ENCODE results near the gene SPDYE2B. TPM values are rescaled to one million over a fixed set of nuclear protein-coding genes. Genes with fewer than 3 reads are reported as not detected.
"Not testable (repeated sequence)": the region's sequence is repeated elsewhere in the genome, so short reads cannot be mapped to it uniquely, and the experiment has no call there.

The SPDYE2B gene
- total RNA-seq, 1 experiment from 2014 or later = not detected

DNA sequence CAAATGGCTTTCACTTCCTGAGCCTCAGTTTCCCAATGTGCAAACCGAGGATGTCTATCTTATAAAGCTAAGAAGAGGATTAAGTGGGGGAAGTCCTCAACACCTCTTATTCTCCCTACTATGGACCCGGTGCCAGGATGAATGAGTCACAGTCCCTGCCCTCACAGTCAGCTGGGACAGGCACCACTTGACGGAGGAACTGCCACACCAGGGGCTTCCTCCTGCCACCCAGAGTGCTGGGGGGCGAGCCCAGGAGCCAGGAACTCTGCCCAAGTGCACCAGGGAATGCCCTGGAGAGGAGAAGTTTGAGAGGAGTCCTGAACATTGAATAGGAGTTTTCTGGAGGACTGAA is 35.8 kb upstream of the SPDYE2B start:
- not testable (repeated sequence) for H3K4me3 Mint-ChIP-seq (ENCODE audit: low read depth, unreplicated experiment); H3K4me1 Mint-ChIP-seq (ENCODE audit: low read depth, unreplicated experiment); H3K9me3 Mint-ChIP-seq (ENCODE audit: low read depth, unreplicated experiment)

DNA sequence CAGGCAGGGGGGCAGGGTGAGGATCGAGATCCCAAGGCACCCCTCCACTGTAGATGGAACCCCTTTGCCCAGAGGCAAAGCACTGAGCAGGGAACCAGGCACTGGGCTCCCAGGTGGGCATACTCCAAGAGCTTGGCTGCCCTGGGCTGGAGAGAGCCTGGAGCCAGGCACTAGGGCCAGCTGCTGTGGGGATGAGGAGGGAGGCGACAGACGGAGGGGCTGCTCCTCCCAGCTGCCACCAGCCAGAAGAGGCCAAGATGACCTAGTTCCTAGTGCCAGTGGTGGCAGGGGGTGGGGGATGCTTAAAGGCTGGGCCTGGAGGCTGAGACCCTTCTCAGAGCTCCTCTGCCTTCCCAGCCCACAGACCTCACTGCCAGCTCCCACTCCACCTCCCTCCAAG is 35.2 kb upstream of the SPDYE2B start:
- intact Hi-C loops (cut with micrococcal nuclease; ENCODE audit: unreplicated experiment); DNase-seq; H3K27me3 Mint-ChIP-seq (ENCODE audit: unreplicated experiment); BruUV-seq (replicated peaks); H3K9me3 Mint-ChIP-seq (ENCODE audit: low read depth, unreplicated experiment); H3K36me3 Mint-ChIP-seq (ENCODE audit: insufficient read depth, unreplicated experiment); H3K4me1 Mint-ChIP-seq (ENCODE audit: low read depth, unreplicated experiment); H3K27ac Mint-ChIP-seq (ENCODE audit: unreplicated experiment); H3K4me3 Mint-ChIP-seq (ENCODE audit: low read depth, unreplicated experiment); CTCF ChIA-PET: not testable (repeated sequence)

More for the DNA sequence above, 35.8 kb upstream of the SPDYE2B start:
- H3K36me3 Mint-ChIP-seq (ENCODE audit: insufficient read depth, unreplicated experiment); H3K27ac Mint-ChIP-seq (ENCODE audit: unreplicated experiment); CTCF ChIA-PET; DNase-seq; H3K27me3 Mint-ChIP-seq (ENCODE audit: unreplicated experiment); BruUV-seq (replicated peaks); intact Hi-C loops (cut with micrococcal nuclease; ENCODE audit: unreplicated experiment): not testable (repeated sequence)

DNA sequence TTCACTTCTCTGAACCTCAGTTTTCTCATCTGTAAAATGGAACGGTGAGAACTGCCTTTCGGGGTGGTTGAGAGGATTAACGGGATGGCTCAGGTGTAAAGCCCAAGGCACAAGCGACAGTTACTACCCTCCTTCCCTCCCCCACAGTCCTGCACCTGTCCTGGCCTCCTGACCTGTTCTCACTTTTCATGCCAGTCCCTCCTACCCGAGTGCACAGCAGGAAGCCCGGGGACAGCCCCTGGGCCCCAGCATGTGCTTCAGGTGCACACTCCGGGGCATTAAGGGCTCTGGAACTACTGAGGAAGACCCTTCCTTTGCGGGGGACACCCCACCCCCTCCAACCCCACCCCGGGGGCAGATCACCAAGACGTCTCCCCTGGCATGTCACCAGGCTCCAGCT is 34.2 kb upstream of the SPDYE2B start:
- H3K36me3 Mint-ChIP-seq (ENCODE audit: insufficient read depth, unreplicated experiment); H3K27me3 Mint-ChIP-seq (ENCODE audit: unreplicated experiment); H3K4me3 Mint-ChIP-seq (ENCODE audit: low read depth, unreplicated experiment); DNase-seq; H3K4me1 Mint-ChIP-seq (ENCODE audit: low read depth, unreplicated experiment); H3K27ac Mint-ChIP-seq (ENCODE audit: unreplicated experiment); intact Hi-C loops (cut with micrococcal nuclease; ENCODE audit: unreplicated experiment); BruUV-seq (replicated peaks); H3K9me3 Mint-ChIP-seq (ENCODE audit: low read depth, unreplicated experiment); CTCF ChIA-PET: not testable (repeated sequence)

DNA sequence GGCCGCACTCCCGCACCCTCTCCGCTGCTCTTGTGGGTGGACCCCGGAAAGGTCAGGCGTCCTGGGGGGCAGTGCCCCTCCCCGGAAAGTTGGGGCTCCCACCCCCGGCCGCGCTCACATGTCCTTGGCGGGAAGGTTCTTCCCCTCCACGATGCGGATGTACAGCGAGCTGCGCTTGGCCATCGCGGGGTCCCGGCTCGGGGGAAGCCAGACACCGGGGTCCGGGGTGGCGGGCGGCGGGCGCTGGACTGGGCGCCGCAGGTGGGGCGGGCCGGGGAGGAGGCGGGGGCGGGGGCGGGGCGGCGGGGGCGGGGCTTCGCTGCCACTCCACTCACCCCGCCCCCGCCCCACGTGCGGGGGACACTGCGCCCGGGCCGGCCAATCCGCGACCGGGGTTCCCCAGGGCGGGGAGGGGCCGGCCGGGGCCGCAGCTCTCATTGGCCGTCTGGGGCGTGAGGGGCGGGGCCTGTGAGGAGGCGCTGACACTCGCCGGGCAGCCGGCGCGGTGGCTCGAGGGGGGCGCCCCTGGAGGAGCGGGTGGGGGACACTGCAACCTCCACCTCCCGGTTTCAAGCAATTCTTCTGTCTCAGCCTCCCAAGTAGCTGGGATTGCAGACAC is 33.5 kb upstream of the SPDYE2B start, which contains the start of gene RASA4:
Gene RASA4 (minus strand): TSS at position 250 of the 619 bp plus-strand sequence. CDS start 67 bp downstream, at position 183.
- H3K27me3 Mint-ChIP-seq (ENCODE audit: unreplicated experiment); CTCF ChIA-PET; H3K9me3 Mint-ChIP-seq (ENCODE audit: low read depth, unreplicated experiment); H3K27ac Mint-ChIP-seq (ENCODE audit: unreplicated experiment); H3K4me3 Mint-ChIP-seq (ENCODE audit: low read depth, unreplicated experiment); BruUV-seq (replicated peaks); H3K36me3 Mint-ChIP-seq (ENCODE audit: insufficient read depth, unreplicated experiment); intact Hi-C loops (cut with micrococcal nuclease; ENCODE audit: unreplicated experiment); H3K4me1 Mint-ChIP-seq (ENCODE audit: low read depth, unreplicated experiment): not testable (repeated sequence)
- peak; percentile 16 for DNase-seq

DNA sequence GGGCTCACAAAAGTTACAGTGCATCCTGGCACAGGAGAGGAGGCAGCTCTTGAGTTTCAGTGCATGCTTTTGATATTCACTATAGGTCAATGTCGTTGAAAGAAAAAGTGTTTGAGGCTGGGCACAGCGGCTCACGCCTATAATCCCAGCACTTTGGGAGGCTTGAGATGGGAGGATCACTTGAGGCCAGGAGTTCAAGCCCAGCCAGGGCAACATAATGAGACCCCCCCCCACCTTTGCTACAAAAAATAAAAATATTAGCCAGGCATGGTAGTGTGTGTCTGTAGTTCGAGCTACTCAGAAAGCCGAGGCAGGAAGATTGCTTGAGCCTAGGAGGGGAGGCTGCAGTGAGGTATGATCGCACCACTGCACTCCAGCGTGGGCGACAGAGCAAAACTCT is 32.0 kb upstream of the SPDYE2B start:
- H3K27ac Mint-ChIP-seq (ENCODE audit: unreplicated experiment); H3K27me3 Mint-ChIP-seq (ENCODE audit: unreplicated experiment); BruUV-seq (replicated peaks); H3K36me3 Mint-ChIP-seq (ENCODE audit: insufficient read depth, unreplicated experiment); intact Hi-C loops (cut with micrococcal nuclease; ENCODE audit: unreplicated experiment); H3K4me3 Mint-ChIP-seq (ENCODE audit: low read depth, unreplicated experiment); H3K4me1 Mint-ChIP-seq (ENCODE audit: low read depth, unreplicated experiment); CTCF ChIA-PET; H3K9me3 Mint-ChIP-seq (ENCODE audit: low read depth, unreplicated experiment); DNase-seq: not testable (repeated sequence)

DNA sequence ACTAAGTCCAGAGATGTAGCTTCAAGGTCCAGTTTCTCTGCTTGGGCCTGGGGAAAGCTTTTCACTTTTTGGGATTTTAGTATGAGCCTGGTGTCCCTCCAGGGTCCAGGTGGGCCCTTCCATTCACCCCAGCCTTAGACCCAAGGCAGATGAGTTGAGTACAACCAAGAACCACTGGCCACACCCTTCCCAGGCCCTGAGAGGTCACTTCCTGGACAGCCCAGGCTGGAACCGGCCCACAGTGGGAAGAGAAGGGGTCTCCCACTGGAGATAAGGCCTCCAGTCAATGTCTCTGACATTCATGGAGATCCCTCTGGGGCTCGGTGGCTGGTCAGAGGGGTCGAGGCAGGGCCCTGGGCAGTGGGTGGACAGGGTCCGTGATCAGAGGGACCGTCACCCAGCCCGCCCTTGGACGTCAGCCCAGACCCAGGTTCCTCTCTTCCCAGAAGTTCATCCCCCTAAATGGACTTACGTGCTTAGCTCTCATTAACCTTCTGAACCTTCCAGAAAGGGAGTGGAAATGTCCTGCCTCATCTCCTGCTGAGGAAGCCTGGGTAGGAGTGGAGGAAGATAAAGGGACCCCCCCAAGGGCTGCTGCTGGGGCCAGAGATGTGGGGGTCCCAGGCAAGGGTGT is 22.7 kb upstream of the SPDYE2B start:
- CTCF ChIA-PET; H3K4me1 Mint-ChIP-seq (ENCODE audit: low read depth, unreplicated experiment); H3K4me3 Mint-ChIP-seq (ENCODE audit: low read depth, unreplicated experiment); H3K27me3 Mint-ChIP-seq (ENCODE audit: unreplicated experiment); H3K9me3 Mint-ChIP-seq (ENCODE audit: low read depth, unreplicated experiment); DNase-seq; H3K36me3 Mint-ChIP-seq (ENCODE audit: insufficient read depth, unreplicated experiment); BruUV-seq (replicated peaks); intact Hi-C loops (cut with micrococcal nuclease; ENCODE audit: unreplicated experiment); H3K27ac Mint-ChIP-seq (ENCODE audit: unreplicated experiment): not testable (repeated sequence)

DNA sequence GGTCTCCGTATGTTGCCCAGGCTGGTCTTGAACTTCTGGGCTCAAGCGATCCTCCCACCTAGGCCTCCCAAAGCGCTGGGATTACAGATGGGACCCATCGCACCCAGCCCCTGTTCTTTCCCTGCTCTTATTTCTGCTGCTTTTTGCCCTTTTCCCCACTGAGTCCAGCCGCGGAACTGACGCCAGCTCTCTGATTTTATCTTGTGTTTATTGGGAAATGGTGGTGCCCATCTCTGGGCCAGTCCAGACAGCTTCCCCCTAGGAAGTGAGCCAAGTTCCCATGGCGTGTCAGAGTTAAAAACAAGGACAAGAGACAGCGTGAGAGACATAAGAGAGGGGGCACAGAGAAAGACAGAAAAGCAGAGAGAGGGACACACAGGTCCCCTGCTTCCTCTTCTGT is 19.5 kb upstream of the SPDYE2B start:
- H3K9me3 Mint-ChIP-seq (ENCODE audit: low read depth, unreplicated experiment); H3K27ac Mint-ChIP-seq (ENCODE audit: unreplicated experiment); BruUV-seq (replicated peaks); H3K4me3 Mint-ChIP-seq (ENCODE audit: low read depth, unreplicated experiment); intact Hi-C loops (cut with micrococcal nuclease; ENCODE audit: unreplicated experiment); CTCF ChIA-PET; H3K4me1 Mint-ChIP-seq (ENCODE audit: low read depth, unreplicated experiment); H3K36me3 Mint-ChIP-seq (ENCODE audit: insufficient read depth, unreplicated experiment); DNase-seq; H3K27me3 Mint-ChIP-seq (ENCODE audit: unreplicated experiment): not testable (repeated sequence)

DNA sequence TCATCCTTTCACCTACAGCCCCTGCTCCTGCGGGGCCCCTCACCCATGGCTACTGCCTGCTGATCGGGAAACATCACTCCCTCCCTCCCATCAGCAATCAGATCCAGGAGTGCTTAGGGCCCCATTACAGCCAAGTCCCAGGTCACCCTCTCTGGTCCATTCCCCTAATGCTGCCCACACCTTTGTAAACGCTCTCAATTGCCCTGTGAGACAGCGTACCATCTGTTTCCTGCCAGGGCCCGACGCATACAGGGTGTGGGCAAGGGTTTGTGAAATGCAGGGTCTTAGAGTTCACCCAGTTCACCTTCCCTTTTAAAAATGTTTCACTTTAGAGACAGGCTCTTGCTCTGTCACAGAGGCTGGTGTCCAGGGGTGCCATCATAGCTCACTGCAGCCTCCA is 15.8 kb upstream of the SPDYE2B start:
- H3K27ac Mint-ChIP-seq (ENCODE audit: unreplicated experiment); H3K4me1 Mint-ChIP-seq (ENCODE audit: low read depth, unreplicated experiment); H3K9me3 Mint-ChIP-seq (ENCODE audit: low read depth, unreplicated experiment); CTCF ChIA-PET; H3K36me3 Mint-ChIP-seq (ENCODE audit: insufficient read depth, unreplicated experiment); H3K27me3 Mint-ChIP-seq (ENCODE audit: unreplicated experiment); BruUV-seq (replicated peaks); DNase-seq; intact Hi-C loops (cut with micrococcal nuclease; ENCODE audit: unreplicated experiment); H3K4me3 Mint-ChIP-seq (ENCODE audit: low read depth, unreplicated experiment): not testable (repeated sequence)

DNA sequence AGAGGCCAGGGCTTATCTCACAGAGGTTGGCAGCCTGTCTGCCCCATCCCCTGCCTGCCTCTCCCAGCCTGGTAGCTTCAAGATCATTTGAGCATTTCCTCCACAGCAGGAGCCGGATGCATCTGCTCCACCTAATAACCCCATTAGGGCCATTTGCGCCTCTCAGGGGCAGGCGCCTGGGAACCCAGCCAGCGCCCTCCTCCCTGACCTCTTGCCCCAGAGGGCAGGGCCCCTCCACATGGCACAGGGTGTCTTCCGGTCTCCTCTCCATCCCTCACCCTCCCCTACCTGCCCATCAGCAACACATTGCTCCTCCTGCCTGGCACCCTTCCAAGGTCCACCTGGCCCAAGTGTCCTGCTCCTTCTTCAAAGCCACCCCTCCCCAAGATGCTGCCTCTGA is 14.8 kb upstream of the SPDYE2B start:
- H3K9me3 Mint-ChIP-seq (ENCODE audit: low read depth, unreplicated experiment); H3K4me1 Mint-ChIP-seq (ENCODE audit: low read depth, unreplicated experiment); intact Hi-C loops (cut with micrococcal nuclease; ENCODE audit: unreplicated experiment); BruUV-seq (replicated peaks); H3K36me3 Mint-ChIP-seq (ENCODE audit: insufficient read depth, unreplicated experiment); DNase-seq; H3K27ac Mint-ChIP-seq (ENCODE audit: unreplicated experiment); CTCF ChIA-PET; H3K4me3 Mint-ChIP-seq (ENCODE audit: low read depth, unreplicated experiment); H3K27me3 Mint-ChIP-seq (ENCODE audit: unreplicated experiment): not testable (repeated sequence)

DNA sequence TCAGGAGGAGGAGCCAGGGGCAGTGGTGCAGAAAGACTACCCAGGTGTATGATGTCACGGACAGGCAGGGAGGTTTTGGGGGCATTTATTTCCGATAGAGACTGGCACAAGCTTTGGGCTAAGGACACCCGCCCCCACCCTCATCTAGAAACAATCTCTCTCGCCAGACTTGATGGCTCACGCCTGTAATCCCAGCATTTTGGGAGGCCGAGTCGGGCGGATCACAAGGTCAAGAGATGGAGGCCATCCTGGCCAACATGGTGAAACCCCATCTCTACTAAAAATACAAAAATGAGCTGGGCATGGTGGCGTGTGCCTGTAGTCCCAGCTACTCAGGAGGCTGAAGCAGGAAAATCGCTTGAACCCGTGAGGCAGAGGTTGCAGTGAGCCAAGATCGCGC is 13.2 kb upstream of the SPDYE2B start:
- H3K9me3 Mint-ChIP-seq (ENCODE audit: low read depth, unreplicated experiment); H3K4me1 Mint-ChIP-seq (ENCODE audit: low read depth, unreplicated experiment); H3K27ac Mint-ChIP-seq (ENCODE audit: unreplicated experiment); H3K36me3 Mint-ChIP-seq (ENCODE audit: insufficient read depth, unreplicated experiment); DNase-seq; H3K4me3 Mint-ChIP-seq (ENCODE audit: low read depth, unreplicated experiment); CTCF ChIA-PET; H3K27me3 Mint-ChIP-seq (ENCODE audit: unreplicated experiment); BruUV-seq (replicated peaks); intact Hi-C loops (cut with micrococcal nuclease; ENCODE audit: unreplicated experiment): not testable (repeated sequence)
